ENCODE data around the gene MCCC2. TPM values are rescaled to one million over a fixed set of nuclear protein-coding genes. Genes with fewer than 3 reads are reported as not detected.
"Not testable (repeated sequence)": the region's sequence is repeated elsewhere in the genome, so short reads cannot be mapped to it uniquely, and the experiment has no call there.

Gene MCCC2
- polyA plus RNA-seq, 3 donors from 2014 or later, result 19.8 to 29.5 (median 25.1) TPM

- H3K27me3 Mint-ChIP-seq (ENCODE audit: low read depth in 3 of 3), result peaks cover 0 to 7% (median 6%) of the 10 kb centered on the region in 3 donors
- no peak overlapping the region for H3K4me3 Mint-ChIP-seq
- peaks cover 0 to 5% (median 4%) of the 10 kb centered on the region in 3 donors for H3K36me3 Mint-ChIP-seq
- no peak overlapping the region for H3K27ac Mint-ChIP-seq
- DNase-seq, result no peak
- peaks cover 14 to 24% of the 10 kb centered on the region in 2 donors for H3K4me1 Mint-ChIP-seq
- no peaks in the 10 kb centered on the region for H3K9me3 Mint-ChIP-seq
Measured at GRCh38 chr5:71582945-71583584, 4.1 kb upstream of the MCCC2 start.

- no peak for DNase-seq
- peaks cover 39 to 56% of the 10 kb centered on the region in 2 donors for H3K4me1 Mint-ChIP-seq
- H3K27ac Mint-ChIP-seq, result peak overlapping the region; percentile 96 to 100 (median 99)
- H3K9me3 Mint-ChIP-seq, result no peaks in the 10 kb centered on the region
- H3K27me3 Mint-ChIP-seq (ENCODE audit: low read depth in 3 of 3), result peaks cover 0 to 7% (median 6%) of the 10 kb centered on the region in 3 donors
- peak overlapping the region; percentile 93 to 100 (median 99) for H3K4me3 Mint-ChIP-seq
- H3K36me3 Mint-ChIP-seq, result peaks cover 0 to 4% (median 3%) of the 10 kb centered on the region in 3 donors
Measured at GRCh38 chr5:71586052-71586940, 844 bp upstream of the MCCC2 start.

- no peak for DNase-seq
- peak overlapping the region; percentile 96 to 100 (median 99) for H3K27ac Mint-ChIP-seq
- no peaks in the 10 kb centered on the region for H3K9me3 Mint-ChIP-seq
- H3K36me3 Mint-ChIP-seq, result peaks cover 4 to 8% (median 6%) of the 10 kb centered on the region in 3 donors
- H3K4me1 Mint-ChIP-seq, result peaks cover 41 to 63% of the 10 kb centered on the region in 2 donors
- peaks cover 0 to 6% (median 6%) of the 10 kb centered on the region in 3 donors for H3K27me3 Mint-ChIP-seq (ENCODE audit: low read depth in 3 of 3)
- H3K4me3 Mint-ChIP-seq, result peak overlapping the region; percentile 93 to 100 (median 99)
Measured at GRCh38 chr5:71587766-71588532, 809 bp downstream of the MCCC2 start.

GRCh38 chr5:71588533-71588885 lies 1.4 kb downstream of the MCCC2 start:
- Mint-ChIP-seq H3K27ac (peak overlapping the region; percentile 8 to 99 (median 54)), H3K9me3 (no peaks in the 10 kb centered on the region), H3K36me3 (peaks cover 4 to 8% (median 6%) of the 10 kb centered on the region in 3 donors), H3K4me3 (peak overlapping the region; percentile 52 to 99 (median 69)), H3K27me3 (ENCODE audit: low read depth in 3 of 3) (peaks cover 0 to 6% (median 6%) of the 10 kb centered on the region in 3 donors), H3K4me1 (peaks cover 41 to 63% of the 10 kb centered on the region in 2 donors)
- DNase-seq, result no peak

GRCh38 chr5:71589903-71590302 lies 2.8 kb downstream of the MCCC2 start:
- H3K4me1 Mint-ChIP-seq, result peaks cover 41 to 63% of the 10 kb centered on the region in 2 donors

GRCh38 chr5:71591100-71591499 lies 4.0 kb downstream of the MCCC2 start:
- Mint-ChIP-seq H3K4me3 (no peak overlapping the region), H3K27me3 (ENCODE audit: low read depth in 3 of 3) (peaks cover 0 to 6% (median 6%) of the 10 kb centered on the region in 3 donors), H3K9me3 (no peaks in the 10 kb centered on the region)

More at GRCh38 chr5:71589903-71590302, 2.8 kb downstream of the MCCC2 start:
- Mint-ChIP-seq H3K4me3 (no peak overlapping the region), H3K36me3 (peaks cover 3 to 4% (median 4%) of the 10 kb centered on the region in 3 donors), H3K9me3 (no peaks in the 10 kb centered on the region), H3K27ac (peak overlapping the region in 2 of 6 donors; percentile 8 to 96), H3K27me3 (ENCODE audit: low read depth in 3 of 3) (peaks cover 0 to 6% (median 6%) of the 10 kb centered on the region in 3 donors)
- no peak for DNase-seq

GRCh38 chr5:71596169-71596568 lies 9.0 kb downstream of the MCCC2 start:
- Mint-ChIP-seq H3K9me3 (no peaks in the 10 kb centered on the region), H3K27me3 (ENCODE audit: low read depth in 3 of 3) (no peaks in the 10 kb centered on the region), H3K4me3 (no peak overlapping the region)

More at GRCh38 chr5:71591100-71591499, 4.0 kb downstream of the MCCC2 start:
- H3K36me3 Mint-ChIP-seq, result peaks cover 9 to 10% (median 10%) of the 10 kb centered on the region in 3 donors
- DNase-seq, result no peak
- peak overlapping the region in 1 of 6 donors; percentile 69 for H3K27ac Mint-ChIP-seq
- peaks cover 43 to 58% of the 10 kb centered on the region in 2 donors for H3K4me1 Mint-ChIP-seq

GRCh38 chr5:71597001-71597400 lies 9.9 kb downstream of the MCCC2 start:
- no peaks in the 10 kb centered on the region for H3K9me3 Mint-ChIP-seq
- peaks cover 27 to 34% (median 29%) of the 10 kb centered on the region in 3 donors for H3K36me3 Mint-ChIP-seq
- peaks cover 23 to 31% of the 10 kb centered on the region in 2 donors for H3K4me1 Mint-ChIP-seq
- H3K27ac Mint-ChIP-seq, result peak overlapping the region in 3 of 6 donors; percentile 5 to 78 (median 24)
- no peak for DNase-seq
- peak overlapping the region in 1 of 5 donors; percentile 20 for H3K4me3 Mint-ChIP-seq
- H3K27me3 Mint-ChIP-seq (ENCODE audit: low read depth in 3 of 3), result no peaks in the 10 kb centered on the region

More at GRCh38 chr5:71596169-71596568, 9.0 kb downstream of the MCCC2 start:
- Mint-ChIP-seq H3K36me3 (peaks cover 25 to 31% (median 27%) of the 10 kb centered on the region in 3 donors), H3K4me1 (peaks cover 15 to 24% of the 10 kb centered on the region in 2 donors), H3K27ac (peak overlapping the region in 1 of 6 donors; percentile 7)
- no peak for DNase-seq

GRCh38 chr5:71600783-71601182 lies 13.6 kb downstream of the MCCC2 start:
- no peak for DNase-seq
- Mint-ChIP-seq H3K27ac (peak overlapping the region; percentile 83 to 94 (median 92)), H3K36me3 (peaks cover 29 to 46% (median 32%) of the 10 kb centered on the region in 3 donors), H3K4me1 (peaks cover 28 to 34% of the 10 kb centered on the region in 2 donors), H3K4me3 (peak overlapping the region in 1 of 5 donors; percentile 72), H3K27me3 (ENCODE audit: low read depth in 3 of 3) (no peaks in the 10 kb centered on the region), H3K9me3 (no peaks in the 10 kb centered on the region)

GRCh38 chr5:71601222-71602026 lies 14.3 kb downstream of the MCCC2 start:
- peaks cover 28 to 34% of the 10 kb centered on the region in 2 donors for H3K4me1 Mint-ChIP-seq
- H3K4me3 Mint-ChIP-seq, result peak overlapping the region; percentile 7 to 76 (median 53)
- H3K9me3 Mint-ChIP-seq, result no peaks in the 10 kb centered on the region
- no peaks in the 10 kb centered on the region for H3K27me3 Mint-ChIP-seq (ENCODE audit: low read depth in 3 of 3)
- H3K27ac Mint-ChIP-seq, result peak overlapping the region; percentile 83 to 94 (median 92)
- DNase-seq, result peak; percentile 42 to 66 (median 57)
- H3K36me3 Mint-ChIP-seq, result peaks cover 23 to 41% (median 29%) of the 10 kb centered on the region in 3 donors

- not testable (repeated sequence) for DNase-seq; H3K9me3 Mint-ChIP-seq; H3K27ac Mint-ChIP-seq; H3K27me3 Mint-ChIP-seq (ENCODE audit: low read depth in 3 of 3); H3K4me1 Mint-ChIP-seq; H3K4me3 Mint-ChIP-seq
- H3K36me3 Mint-ChIP-seq, result peaks cover 4 to 19% (median 14%) of the 10 kb centered on the region in 3 donors
Measured at GRCh38 chr5:71609916-71610315, 22.8 kb downstream of the MCCC2 start.

GRCh38 chr5:71615809-71616208 lies 28.7 kb downstream of the MCCC2 start:
- Mint-ChIP-seq H3K4me1 (peaks cover 5 to 23% of the 10 kb centered on the region in 2 donors), H3K27ac (no peak overlapping the region), H3K4me3 (no peak overlapping the region), H3K27me3 (ENCODE audit: low read depth in 3 of 3) (peaks cover 0 to 2% (median 1%) of the 10 kb centered on the region in 3 donors), H3K9me3 (no peaks in the 10 kb centered on the region), H3K36me3 (peaks cover 20 to 43% (median 21%) of the 10 kb centered on the region in 3 donors)
- no peak for DNase-seq
